DND-41 (cell line): ENCODE measurements around the gene NXF1.

Experiments
- CTCF ChIP-seq: IDR thresholded peaks from 2 replicates; pipeline ENCODE4 v1.5.1; 2012; ENCODE audit warnings: borderline replicate concordance, low read length, moderate library complexity, mild to moderate bottlenecking; ENCODE audit not compliant: poor library complexity, severe bottlenecking; ENCODE audit errors: extremely low read depth
- EZH2 ChIP-seq: IDR thresholded peaks from 3 replicates; pipeline ENCODE4 v1.6.1; 2012; ENCODE audit warnings: borderline replicate concordance, low read depth, mild to moderate bottlenecking, moderate library complexity, low read length, inconsistent platforms; ENCODE audit not compliant: severe bottlenecking

DNA sequence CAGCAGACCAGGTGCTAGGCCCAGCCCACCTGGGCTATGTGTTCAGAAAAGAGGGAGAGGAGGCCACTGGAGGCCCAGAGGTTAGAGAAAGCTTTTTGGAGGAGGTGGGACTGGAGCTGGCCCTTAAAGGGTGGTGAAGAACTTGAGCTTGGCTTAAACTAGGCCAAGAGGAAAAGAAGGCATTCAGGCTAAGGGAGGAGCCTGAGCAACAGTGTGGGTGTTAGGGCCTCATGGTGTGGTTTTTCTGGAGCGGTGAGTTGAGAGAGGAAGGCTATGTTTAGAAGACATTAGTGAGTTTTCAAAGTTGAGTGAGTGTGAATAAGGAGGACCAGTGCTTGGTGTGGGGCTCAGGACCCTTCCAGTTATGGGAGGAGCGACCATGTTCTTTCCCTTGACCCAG, 27.9 kb downstream of the NXF1 start:
- TF ChIP-seq CTCF: no peak
- TF ChIP-seq EZH2: no peak
